K562 (cell line): ENCODE results near the gene ILK. TPM values are rescaled to one million over a fixed set of nuclear protein-coding genes. Genes with fewer than 3 reads are reported as not detected.
A peak's percentile ranks its signal among the peaks of the same experiment; 100 is the strongest.

Experiments
- ATAC-seq: fragments of 200-7000 bp; cut with Tn5 transposase; 3 replicates; pipeline ENCODE4 v1.9.1; 2020; ENCODE audit warnings: moderate library complexity
- BruUV-seq: library from RNA; stranded (reverse); fragments of 400-500 nt; replicated peaks from 2 replicates; lab custom pipeline; 2021; lab: Mats Ljungman, UMichigan
- CTCF ChIA-PET: fragments of 300-600 bp; formaldehyde crosslinking; extraction: SDS; loops from one replicate; lab custom pipeline; 2021; ENCODE audit warnings: low intra/inter-chr PET ratio; lab: Yijun Ruan, JAX
- POLR2A ChIA-PET: fragments of 300-600, 350-650 bp; sonication (Branson Sonifier 250); formaldehyde crosslinking; extraction: SDS; loops from one replicate; lab custom pipeline; 2021; ENCODE audit warnings: antibody characterized with exemption, inconsistent platforms; lab: Yijun Ruan, JAX
- DNase-seq, 4 experiments: peaks; one replicate each; pipeline versions ENCODE4 v3.0.0 to v3.0.0-alpha.2; 2011 to 2018; ENCODE audit warnings: low spot score in 3 of 4, mixed read lengths in 3 of 4; ENCODE audit errors: extremely low read depth in 1 of 4
- FAIRE-seq: peaks from 2 replicates; lab custom pipeline; 2011; peaks lifted over from hg19 to GRCh38; lab: Jason Lieb, UNC
- H2AFZ ChIP-seq: 2 replicates; pipeline ENCODE4 v1.6.0; 2011; ENCODE audit warnings: low read depth, low read length, control low read depth, inconsistent platforms
- H3K27ac ChIP-seq: fragments of 200-600 bp; 3 replicates; pipeline ENCODE4 v1.8.0; 2011; ENCODE audit warnings: low read depth, mild to moderate bottlenecking, control low read depth, inconsistent platforms, low read length, moderate library complexity, mixed read lengths; ENCODE audit errors: extremely low read depth
- H3K27me3 ChIP-seq, 2 experiments: fragments of 300-600 bp in 1 of 2; 2 replicates in 1 of 2; 3 replicates in 1 of 2; pipeline versions ENCODE4 v1.6.0 to v1.8.0; 2011; ENCODE audit warnings: inconsistent platforms in 2 of 2, low read length in 2 of 2, mild to moderate bottlenecking in 1 of 2, mixed read lengths in 1 of 2, moderate library complexity in 1 of 2; ENCODE audit not compliant: control insufficient read depth in 2 of 2, insufficient read depth in 2 of 2
- H3K36me3 ChIP-seq: fragments of 300-600 bp; 3 replicates; pipeline ENCODE4 v1.8.0; 2011; ENCODE audit warnings: mild to moderate bottlenecking, low read length, inconsistent platforms; ENCODE audit not compliant: control insufficient read depth, insufficient read depth
- H3K4me1 ChIP-seq, 2 experiments: fragments of 200-600 bp in 1 of 2; replicated peaks in 1 of 2; 2 replicates in 1 of 2; 3 replicates in 1 of 2; pipeline versions ENCODE4 v1.5.1 to v1.8.0; 2011; ENCODE audit warnings: inconsistent platforms in 2 of 2, low read length in 2 of 2, mild to moderate bottlenecking in 1 of 2, mixed read lengths in 1 of 2, moderate library complexity in 1 of 2; ENCODE audit not compliant: control insufficient read depth in 2 of 2, insufficient read depth in 2 of 2
- H3K4me2 ChIP-seq: 2 replicates; pipeline ENCODE4 v1.6.1; 2011; ENCODE audit warnings: low read length, control low read depth, inconsistent platforms, mixed read lengths; ENCODE audit not compliant: insufficient read depth
- H3K4me3 ChIP-seq: fragments of 200-600 bp; sonication (generic), shearing (Covaris generic); 2 replicates; pipeline ENCODE4 v1.5.1; 2016; ENCODE audit warnings: control low read depth, inconsistent platforms
- H3K79me2 ChIP-seq: fragments of 200-600 bp; 3 replicates; pipeline ENCODE4 v1.8.0; 2011; ENCODE audit warnings: low read length, inconsistent platforms; ENCODE audit not compliant: control insufficient read depth, insufficient read depth
- H3K9ac ChIP-seq, 2 experiments: 2 replicates each; pipeline versions ENCODE4 v1.6.0 to v1.6.1; 2011; ENCODE audit warnings: low read depth in 2 of 2, low read length in 2 of 2, control low read depth in 1 of 2, inconsistent platforms in 1 of 2, mild to moderate bottlenecking in 1 of 2, mixed read lengths in 1 of 2; ENCODE audit not compliant: insufficient read depth in 1 of 2
- H3K9me1 ChIP-seq: one replicate; pipeline ENCODE4 v1.6.0; 2011; ENCODE audit warnings: inconsistent platforms, mild to moderate bottlenecking, low read length, moderate library complexity; ENCODE audit not compliant: control insufficient read depth, insufficient read depth
- H3K9me3 ChIP-seq: replicated peaks from 2 replicates; pipeline ENCODE4 v1.5.1; 2011; ENCODE audit warnings: low read depth, low read length, inconsistent platforms; ENCODE audit not compliant: control insufficient read depth, insufficient read depth
- H4K20me1 ChIP-seq: replicated peaks from 2 replicates; pipeline ENCODE4 v1.6.1; 2011; ENCODE audit warnings: low read length, inconsistent platforms, mixed read lengths; ENCODE audit not compliant: control insufficient read depth, insufficient read depth
- CBFA2T3 ChIP-seq: fragments of 450-650 bp; IDR thresholded peaks from 2 replicates; pipeline ENCODE4 v1.6.1; 2017
- GABPB2 ChIP-seq: fragments of 250-450 bp; sonication (Bioruptor Pico); conservative IDR thresholded peaks from 2 replicates; pipeline ENCODE4 v1.5.1; 2021; ENCODE audit warnings: mild to moderate bottlenecking
- IRF2 ChIP-seq: sonication (generic); formaldehyde crosslinking; IDR thresholded peaks from 2 replicates; pipeline ENCODE4 v1.8.1; 2022; ENCODE audit warnings: mild to moderate bottlenecking, missing genetic modification reagents
- MBD2 ChIP-seq: sonication (generic); IDR thresholded peaks from 2 replicates; pipeline ENCODE4 v1.6.1; 2016; ENCODE audit warnings: low read depth, borderline replicate concordance
- PML ChIP-seq: IDR thresholded peaks from 2 replicates; pipeline ENCODE4 v1.6.1; 2012; ENCODE audit warnings: low read length, inconsistent platforms
- POLR2A ChIP-seq: fragments of 450-650 bp; conservative IDR thresholded peaks from 2 replicates; pipeline ENCODE4 v1.6.1; 2016
- POLR2AphosphoS2 ChIP-seq: IDR thresholded peaks from 2 replicates; pipeline ENCODE4 v1.6.1; 2012; ENCODE audit warnings: low read length, improper control_type of control experiment
- SMC3 ChIP-seq: conservative IDR thresholded peaks from 2 replicates; pipeline ENCODE4 v1.6.1; 2011; ENCODE audit warnings: low read depth, low read length, improper control_type of control experiment; ENCODE audit not compliant: insufficient read depth
- SNRNP70 ChIP-seq: fragments of 200-400 bp; formaldehyde crosslinking; optimal IDR thresholded peaks from 2 replicates; pipeline ENCODE3; 2017; ENCODE audit warnings: low read depth, low read length
- SP1 ChIP-seq: sonication (generic); formaldehyde crosslinking; IDR thresholded peaks from 2 replicates; pipeline ENCODE4 v1.8.1; 2022; ENCODE audit warnings: mild to moderate bottlenecking, missing genetic modification reagents
- whole genome bisulfite sequencing: fragments of 100-300 bp; shearing (Covaris generic); methylation state at CpG from one replicate; pipeline ENCODE4 v1.1.6; 2016; ENCODE audit warnings: low coverage, mixed read lengths; ENCODE audit not compliant: insufficient coverage; ENCODE audit errors: missing lambda C conversion rate; 5-methylcytosine and 5-hydroxymethylcytosine counted together
- in situ Hi-C: fragments of 300-500 bp; cut with MboI; formaldehyde crosslinking; loops from 4 replicates; pipeline ENCODE4 v1.15.0; 2018; ENCODE audit warnings: inconsistent platforms, mixed read lengths
- intact Hi-C: fragments of 100-400 bp; cut with micrococcal nuclease; formaldehyde crosslinking; loops from 2 replicates; pipeline ENCODE4 v1.14.2; 2022
- polyA plus RNA-seq, 8 experiments: library from polyadenylated mRNA; depleted of rRNA in 4 of 8; stranded (reverse) in 5 of 8; unstranded in 3 of 8; fragments of >200 nt; fragmentation: Nextera tagmentation in 2 of 8; fragmentation: Illumina TruSeq in 1 of 8; extraction: Ambion mirVana in 2 of 8; extraction: Trizol in 1 of 8; gene quantifications; 2 replicates each; pipeline versions ENCODE4 v1.2.1 to v1.2.3, GENCODE V29; 2011 to 2014; ENCODE audit warnings: inconsistent platforms in 1 of 8, missing spikeins in 1 of 8
- total RNA-seq, 7 experiments: library from RNA; depleted of rRNA in 6 of 7; stranded (reverse); fragments of >200 nt in 6 of 7; fragmentation: Illumina TruSeq in 2 of 7; extraction: Trizol in 2 of 7; gene quantifications; 2 replicates each; pipeline versions ENCODE4 v1.2.1 to v1.2.3, GENCODE V29; 2011 to 2021; ENCODE audit warnings: low replicate concordance in 1 of 7
- TF ChIP-seq, protein P1 (sequence below): sonication (generic); IDR thresholded peaks from 2 replicates; pipeline ENCODE4 v1.6.1; 2016
- TF ChIP-seq, protein P2 (sequence below): fragments of 450-650 bp; IDR thresholded peaks from 2 replicates; pipeline ENCODE4 v1.6.1; 2018; ENCODE audit warnings: mild to moderate bottlenecking, low read depth; ENCODE audit not compliant: partially characterized antibody
- TF ChIP-seq, protein P3 (sequence below): IDR thresholded peaks from 2 replicates; pipeline ENCODE4 v1.6.1; 2012; ENCODE audit warnings: low read depth, low read length, improper control_type of control experiment, borderline replicate concordance
- TF ChIP-seq, protein P4 (sequence below): fragments of 450-650 bp; IDR thresholded peaks from one replicate; pipeline ENCODE4 v1.6.1; 2018; ENCODE audit warnings: mild to moderate bottlenecking, moderate library complexity; ENCODE audit not compliant: partially characterized antibody

The ILK gene
- total and polyA plus RNA-seq, 9 of the 15 experiments (the other 6 are each of a cell fraction or from before 2014, with no cell fraction given), result 43.3 to 95.9 (median 58.9) TPM

DNA sequence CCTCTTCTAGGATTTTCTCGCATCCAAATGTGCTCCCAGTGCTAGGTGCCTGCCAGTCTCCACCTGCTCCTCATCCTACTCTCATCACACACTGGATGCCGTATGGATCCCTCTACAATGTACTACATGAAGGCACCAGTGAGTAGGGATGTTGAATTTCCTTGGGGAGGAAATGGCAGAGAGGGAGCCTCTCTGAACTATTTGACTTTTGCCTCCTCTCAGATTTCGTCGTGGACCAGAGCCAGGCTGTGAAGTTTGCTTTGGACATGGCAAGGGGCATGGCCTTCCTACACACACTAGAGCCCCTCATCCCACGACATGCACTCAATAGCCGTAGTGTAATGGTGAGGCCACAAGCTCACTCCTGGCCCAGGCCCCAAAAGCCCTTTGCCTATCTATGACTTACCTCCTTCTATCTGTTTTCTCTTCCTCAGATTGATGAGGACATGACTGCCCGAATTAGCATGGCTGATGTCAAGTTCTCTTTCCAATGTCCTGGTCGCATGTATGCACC is 6.0 kb downstream of the ILK start:
- CTCF ChIA-PET, result no interaction called here
- FAIRE-seq (no peak), DNase-seq (no peak), ATAC-seq (no peak)
- no peaks in the 10 kb centered on the region for H3K9me1 ChIP-seq
- no peak overlapping the region for H2AFZ ChIP-seq
- no peaks in the 10 kb centered on the region for H3K27me3 ChIP-seq
- no peak overlapping the region for H3K4me3 ChIP-seq
- no TSS peak for BruUV-seq
- POLR2A ChIA-PET, result interaction anchor here (1.8 kb wide), 1 partner anchor 9 kb away, joined by 11 read pairs; the partner anchor contains the start of gene TPP1
- H3K36me3 ChIP-seq, result peaks cover 55% of the 10 kb centered on the region
- no peaks in the 10 kb centered on the region for H3K9me3 ChIP-seq
- in situ Hi-C loops, result loop anchor here (5.0 kb wide), 1 partner anchor 77 kb away; no protein-coding TSS in a partner anchor
- peaks cover 52% of the 10 kb centered on the region for H3K79me2 ChIP-seq
- H3K9ac ChIP-seq, result peak overlapping the region in 1 of 2 experiments; percentile 10; a peak in 1 of 4 replicates
- intact Hi-C loops, result no loop called here
- H4K20me1 ChIP-seq, result no peaks in the 10 kb centered on the region
- no peak overlapping the region for H3K27ac ChIP-seq
- H3K4me2 ChIP-seq, result no peak overlapping the region
- peaks cover 33% of the 10 kb centered on the region in 2 experiments for H3K4me1 ChIP-seq
- 79% methylated on average over 8 of the region's 8 CpGs for WGBS
- TF ChIP-seq POLR2A (peak; percentile 4; the same call in 1 of the 2 replicates), SNRNP70 (no peak), IRF2 (CRISPR knock-in tag) (no peak), CBFA2T3 (no peak), SP1 (CRISPR knock-in tag) (0 out of 2 replicates have a peak, but pooled peaks have one; percentile 27), SMC3 (no peak), GABPB2 (CRISPR knock-in tag) (no peak), MBD2 (no peak), POLR2AphosphoS2 (peak; percentile 77), PML (0 out of 2 replicates have a peak, but pooled peaks have one; percentile 22)
- TF ChIP-seq, protein P1, sequence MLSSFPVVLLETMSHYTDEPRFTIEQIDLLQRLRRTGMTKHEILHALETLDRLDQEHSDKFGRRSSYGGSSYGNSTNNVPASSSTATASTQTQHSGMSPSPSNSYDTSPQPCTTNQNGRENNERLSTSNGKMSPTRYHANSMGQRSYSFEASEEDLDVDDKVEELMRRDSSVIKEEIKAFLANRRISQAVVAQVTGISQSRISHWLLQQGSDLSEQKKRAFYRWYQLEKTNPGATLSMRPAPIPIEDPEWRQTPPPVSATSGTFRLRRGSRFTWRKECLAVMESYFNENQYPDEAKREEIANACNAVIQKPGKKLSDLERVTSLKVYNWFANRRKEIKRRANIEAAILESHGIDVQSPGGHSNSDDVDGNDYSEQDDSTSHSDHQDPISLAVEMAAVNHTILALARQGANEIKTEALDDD, result no peak
- TF ChIP-seq, protein P2, sequence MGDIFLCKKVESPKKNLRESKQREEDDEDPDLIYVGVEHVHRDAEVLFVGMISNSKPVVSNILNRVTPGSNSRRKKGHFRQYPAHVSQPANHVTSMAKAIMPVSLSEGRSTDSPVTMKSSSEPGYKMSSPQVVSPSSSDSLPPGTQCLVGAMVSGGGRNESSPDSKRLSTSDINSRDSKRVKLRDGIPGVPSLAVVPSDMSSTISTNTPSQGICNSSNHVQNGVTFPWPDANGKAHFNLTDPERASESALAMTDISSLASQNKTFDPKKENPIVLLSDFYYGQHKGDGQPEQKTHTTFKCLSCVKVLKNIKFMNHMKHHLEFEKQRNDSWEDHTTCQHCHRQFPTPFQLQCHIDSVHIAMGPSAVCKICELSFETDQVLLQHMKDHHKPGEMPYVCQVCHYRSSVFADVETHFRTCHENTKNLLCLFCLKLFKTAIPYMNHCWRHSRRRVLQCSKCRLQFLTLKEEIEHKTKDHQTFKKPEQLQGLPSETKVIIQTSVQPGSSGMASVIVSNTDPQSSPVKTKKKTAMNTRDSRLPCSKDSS, result no peak
- TF ChIP-seq, protein P3, sequence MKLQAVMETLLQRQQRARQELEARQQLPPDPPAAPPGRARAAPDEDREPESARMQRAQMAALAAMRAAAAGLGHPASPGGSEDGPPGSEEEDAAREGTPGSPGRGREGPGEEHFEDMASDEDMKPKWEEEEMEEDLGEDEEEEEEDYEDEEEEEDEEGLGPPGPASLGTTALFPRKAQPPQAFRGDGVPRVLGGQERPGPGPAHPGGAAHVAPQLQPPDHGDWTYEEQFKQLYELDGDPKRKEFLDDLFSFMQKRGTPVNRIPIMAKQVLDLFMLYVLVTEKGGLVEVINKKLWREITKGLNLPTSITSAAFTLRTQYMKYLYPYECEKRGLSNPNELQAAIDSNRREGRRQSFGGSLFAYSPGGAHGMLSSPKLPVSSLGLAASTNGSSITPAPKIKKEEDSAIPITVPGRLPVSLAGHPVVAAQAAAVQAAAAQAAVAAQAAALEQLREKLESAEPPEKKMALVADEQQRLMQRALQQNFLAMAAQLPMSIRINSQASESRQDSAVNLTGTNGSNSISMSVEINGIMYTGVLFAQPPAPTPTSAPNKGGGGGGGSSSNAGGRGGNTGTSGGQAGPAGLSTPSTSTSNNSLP, result no peak
- TF ChIP-seq, protein P4, sequence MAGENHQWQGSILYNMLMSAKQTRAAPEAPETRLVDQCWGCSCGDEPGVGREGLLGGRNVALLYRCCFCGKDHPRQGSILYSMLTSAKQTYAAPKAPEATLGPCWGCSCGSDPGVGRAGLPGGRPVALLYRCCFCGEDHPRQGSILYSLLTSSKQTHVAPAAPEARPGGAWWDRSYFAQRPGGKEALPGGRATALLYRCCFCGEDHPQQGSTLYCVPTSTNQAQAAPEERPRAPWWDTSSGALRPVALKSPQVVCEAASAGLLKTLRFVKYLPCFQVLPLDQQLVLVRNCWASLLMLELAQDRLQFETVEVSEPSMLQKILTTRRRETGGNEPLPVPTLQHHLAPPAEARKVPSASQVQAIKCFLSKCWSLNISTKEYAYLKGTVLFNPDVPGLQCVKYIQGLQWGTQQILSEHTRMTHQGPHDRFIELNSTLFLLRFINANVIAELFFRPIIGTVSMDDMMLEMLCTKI, result no peak
